Ovary (tissue), 9 donors: Measurements from ENCODE around the gene ROM1. TPM values are rescaled to one million over a fixed set of nuclear protein-coding genes. Genes with fewer than 3 reads are reported as not detected.
A peak's percentile ranks its signal among the peaks of the same experiment; 100 is the strongest.

Experiments used
- DNase-seq, 5 donors: peaks; one replicate each; pipeline ENCODE4 v3.0.0-alpha.2; 2019 to 2020
- H3K27ac ChIP-seq, 2 donors: fragments of 200-600 bp; one replicate each; pipeline versions ENCODE4 v1.5.1 to v1.8.0; 2019 to 2022
- H3K27me3 ChIP-seq: fragments of 200-600 bp; one replicate; pipeline ENCODE4 v1.8.0; 2022
- H3K36me3 ChIP-seq: fragments of 200-600 bp; sonication (generic); one replicate; pipeline ENCODE4 v1.5.1; 2019
- H3K4me1 ChIP-seq: one replicate; pipeline ENCODE4 v1.8.1; 2013; ENCODE audit warnings: mild to moderate bottlenecking, moderate library complexity; ENCODE audit not compliant: insufficient read depth
- H3K4me3 ChIP-seq: fragments of 200-600 bp; sonication (generic); one replicate; pipeline ENCODE4 v1.5.1; 2017
- H3K9me3 ChIP-seq, 2 donors: fragments of 200-600 bp in 1 of 2; sonication (generic) in 1 of 2; one replicate each; pipeline versions ENCODE4 v1.5.1 to v1.8.1; 2013 to 2019; ENCODE audit warnings: mild to moderate bottlenecking in 1 of 2, moderate library complexity in 1 of 2
- CTCF ChIP-seq, 3 donors: fragments of 450-650 bp in 2 of 3; fragments of 200-600 bp in 1 of 3; IDR thresholded peaks; one replicate each; pipeline versions ENCODE4 v1.5.1 to v1.8.0; 2016 to 2022; ENCODE audit warnings: antibody characterized with exemption in 3 of 3, mild to moderate bottlenecking in 1 of 3
- EP300 ChIP-seq: sonication (generic); formaldehyde crosslinking; IDR thresholded peaks from one replicate; pipeline ENCODE4 v1.6.1; 2017; ENCODE audit warnings: antibody characterized with exemption
- POLR2A ChIP-seq: fragments of 450-650 bp; IDR thresholded peaks from one replicate; pipeline ENCODE4 v1.6.1; 2017; ENCODE audit warnings: antibody characterized with exemption, mild to moderate bottlenecking, moderate library complexity
- WGBS, 3 donors: extraction: QIAGEN DNeasy Blood & Tissue Kit in 1 of 3; methylation state at CpG; one replicate each; pipeline versions ENCODE4 v1.1.5 to v1.1.7; 2013 to 2017; 5-methylcytosine and 5-hydroxymethylcytosine counted together
- intact Hi-C, 4 donors: fragments of 100-400 bp; cut with DNase I; formaldehyde crosslinking; loops; one replicate each; pipeline versions ENCODE4 v1.11.0 to v1.15.1; 2022 to 2023
- polyA plus RNA-seq, 2 donors: library from polyadenylated mRNA; stranded (reverse); fragments of 200-250 nt in 1 of 2; fragments of 350-450 nt in 1 of 2; fragmentation: Illumina TruSeq in 1 of 2; extraction: RNeasy Lipid Tissue Mini Kit (QIAGEN cat#74804) in 1 of 2; gene quantifications; one replicate each; pipeline ENCODE4 v1.2.3, GENCODE V29; 2013 to 2014
- total RNA-seq, 7 donors: library from RNA; depleted of rRNA in 2 of 7; stranded (reverse); fragments of >200 nt in 2 of 7; fragmentation: NEBNext Ultra II Directional in 3 of 7; extraction: Animal tissue kit (Norgen Biotek cat#: 25700) in 3 of 7; gene quantifications; one replicate each; pipeline versions ENCODE4 v1.1.0 to v1.2.4, GENCODE V29; 2016 to 2023
- donor health status: DM: no; HTN: no; CAD: no; lungs with moderate emphysema.
- donor health status: DM: no; HTN: no; CAD: no.
- donor health status: Bipolar disorder and iron deficiency.
- donor health status: DM: yes; HTN: yes; CAD: no.
- donor health status: DM: no; HTN: no; CAD: no.
- donor health status: DM: yes; HTN: yes; CAD: no.

ROM1 gene
- total and polyA plus RNA-seq, 9 donors: 9.2 to 22.4 (median 10.8) TPM

GRCh38 chr11:62608776-62609175 lies 4.3 kb upstream of the ROM1 start:
- Histone ChIP-seq H3K36me3 (no peaks in the 10 kb centered on the region), H3K9me3 (no peaks in the 10 kb centered on the region), H3K27ac (no peak overlapping the region), H3K27me3 (no peaks in the 10 kb centered on the region), H3K4me1 (peaks cover 11% of the 10 kb centered on the region), H3K4me3 (no peak overlapping the region)
- intact Hi-C loops: no loop called here
- WGBS, 3 donors: 85 to 90% (median 86%) methylated on average over 12 of the region's 12 CpGs
- TF ChIP-seq EP300: no peak
- TF ChIP-seq CTCF (IDR thresholded peaks at IDR 0.05): no peak
- TF ChIP-seq POLR2A: no peak
- no peak for DNase-seq

- no peak for TF ChIP-seq CTCF (IDR thresholded peaks at IDR 0.05)
- TF ChIP-seq EP300: no peak
- WGBS, 3 donors: 82 to 90% (median 85%) methylated on average over 6 of the region's 6 CpGs
- intact Hi-C loops: no loop called here
- no peaks in the 10 kb centered on the region for H3K27me3 ChIP-seq
- peaks cover 11% of the 10 kb centered on the region for H3K4me1 ChIP-seq
- H3K36me3 ChIP-seq: no peaks in the 10 kb centered on the region
- H3K4me3 ChIP-seq: no peak overlapping the region
- DNase-seq: no peak
- H3K27ac ChIP-seq: no peak overlapping the region
- no peaks in the 10 kb centered on the region for H3K9me3 ChIP-seq
Observed at GRCh38 chr11:62610403-62610802, 2.7 kb upstream of the ROM1 start.

GRCh38 chr11:62610814-62611704 lies 2.0 kb upstream of the ROM1 start:
- Histone ChIP-seq H3K9me3 (no peaks in the 10 kb centered on the region), H3K27ac (peak overlapping the region; percentile 91 to 98), H3K27me3 (no peaks in the 10 kb centered on the region), H3K36me3 (no peaks in the 10 kb centered on the region), H3K4me3 (peak overlapping the region; percentile 70), H3K4me1 (peaks cover 11% of the 10 kb centered on the region)
- intact Hi-C loops: no loop called here
- peak in 1 of 5 donors; percentile 49 for DNase-seq
- WGBS, 3 donors: 51 to 55% (median 52%) methylated on average over 28 of the region's 28 CpGs
- TF ChIP-seq CTCF (IDR thresholded peaks at IDR 0.05): no peak
- TF ChIP-seq POLR2A: no peak
- no peak for TF ChIP-seq EP300

- Histone ChIP-seq H3K27ac (peak overlapping the region; percentile 91 to 98), H3K9me3 (no peaks in the 10 kb centered on the region), H3K27me3 (no peaks in the 10 kb centered on the region), H3K36me3 (no peaks in the 10 kb centered on the region), H3K4me1 (peaks cover 11% of the 10 kb centered on the region), H3K4me3 (peak overlapping the region; percentile 70)
- 0 to 1% (median 0%) methylated on average over 33 to 34 of the region's 34 CpGs for WGBS, 3 donors
- TF ChIP-seq CTCF (IDR thresholded peaks at IDR 0.05) (no peak), EP300 (no peak), POLR2A (no peak)
- intact Hi-C loops: no loop called here
- DNase-seq: peak; percentile 75 to 86 (median 78)
Observed at GRCh38 chr11:62611705-62612365, 1.2 kb upstream of the ROM1 start.
